ENCODE results near the gene UNC119B. TPM values are rescaled to one million over a fixed set of nuclear protein-coding genes. Genes with fewer than 3 reads are reported as not detected.

UNC119B gene
- total RNA-seq, 2 donors from 2014 or later = 52.8 to 60.7 TPM

DNA sequence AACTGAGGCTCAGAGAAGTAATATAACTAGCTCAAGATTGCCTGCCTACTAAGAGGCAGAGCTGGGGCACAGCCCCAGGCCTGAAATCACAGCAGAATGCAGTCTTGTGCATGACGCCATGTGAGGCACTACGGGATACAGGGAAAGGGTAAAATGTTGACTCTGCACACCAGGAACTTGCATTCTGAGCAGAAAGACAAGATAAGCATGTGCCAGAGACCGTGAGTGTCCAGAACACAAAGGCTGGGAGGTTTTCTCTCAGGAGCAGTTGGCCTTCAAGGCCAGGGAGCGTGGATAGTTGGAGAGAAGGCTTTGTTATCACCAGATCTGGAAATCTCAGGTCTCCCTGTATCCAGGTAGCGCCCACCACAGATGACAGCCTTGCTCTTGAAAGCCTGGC, 46.5 kb upstream of the UNC119B start:
- 90 to 91% methylated on average over 5 of the region's 5 CpGs for WGBS, 2 experiments (ENCODE audit: insufficient coverage in 1 of 2, insufficient read length in 1 of 2)

DNA sequence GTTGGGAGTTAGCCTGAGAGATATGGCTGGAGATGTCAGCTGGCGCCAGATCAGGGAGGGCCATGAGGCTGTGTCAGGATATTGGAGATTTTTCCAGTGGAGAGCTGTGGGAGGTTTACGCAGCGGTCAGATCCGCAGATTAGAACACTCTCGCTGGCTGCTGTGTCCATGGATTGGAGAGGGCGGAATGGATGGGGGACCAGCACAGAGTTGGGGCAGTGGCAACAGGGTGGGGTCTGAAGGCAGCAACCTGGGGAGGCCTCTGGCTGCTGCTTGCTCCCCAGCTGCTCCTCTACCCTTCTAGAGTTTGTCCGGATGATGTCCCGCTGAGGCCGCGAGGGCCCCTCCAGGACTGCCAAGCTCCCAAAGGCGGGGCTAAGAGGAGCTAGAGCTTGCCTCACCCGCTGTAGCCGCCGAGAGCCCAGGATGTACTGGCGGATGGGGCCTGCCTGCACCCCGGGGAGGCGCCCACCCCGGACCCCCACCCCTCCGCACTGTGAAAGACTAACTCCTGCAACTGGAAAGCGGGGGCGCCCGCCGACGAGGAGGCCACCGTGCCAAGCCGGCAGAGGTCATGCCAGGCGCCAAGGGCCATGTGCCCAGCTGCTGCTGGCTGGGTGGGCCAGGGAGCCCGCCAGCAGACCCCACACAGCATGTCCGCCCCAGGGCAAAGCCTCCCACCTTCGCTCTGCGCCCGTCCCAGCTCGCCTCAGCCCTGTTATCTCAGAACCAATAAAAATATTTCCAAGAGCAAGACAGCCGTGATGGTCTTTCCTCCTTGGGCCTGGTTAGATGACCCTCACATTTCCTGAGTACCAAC, 43.5 kb upstream of the UNC119B start:
- Mint-ChIP-seq H3K4me3 (no peak overlapping the region), H3K27ac (no peak overlapping the region), H3K36me3 (ENCODE audit: low read depth) (no peaks in the 10 kb centered on the region), H3K4me1 (peaks cover 5% of the 10 kb centered on the region), H3K27me3 (ENCODE audit: insufficient read depth) (no peaks in the 10 kb centered on the region), H3K9me3 (no peaks in the 10 kb centered on the region)
- Histone ChIP-seq H3K4me1 (ENCODE audit: control insufficient read depth, insufficient read depth, low read length) (no peaks in the 10 kb centered on the region), H3K36me3 (ENCODE audit: control insufficient read depth, insufficient read depth, low read length) (no peaks in the 10 kb centered on the region), H3K27me3 (ENCODE audit: control insufficient read depth, insufficient read depth, low read length, poor library complexity, severe bottlenecking) (no peaks in the 10 kb centered on the region), H3K9ac (ENCODE audit: extremely low read depth, low read length, poor library complexity, severe bottlenecking) (no peak overlapping the region), H3K27ac (ENCODE audit: low read depth, low read length) (no peak overlapping the region), H3K4me3 (ENCODE audit: low read length) (no peak overlapping the region), H3K9me3 (ENCODE audit: control insufficient read depth, low read length) (no peaks in the 10 kb centered on the region)
- DNase-seq = no peak
- 91 to 93% methylated on average over 18 to 34 of the region's 34 CpGs for WGBS, 2 experiments (ENCODE audit: insufficient coverage in 1 of 2, insufficient read length in 1 of 2)
- TF ChIP-seq, protein P1, sequence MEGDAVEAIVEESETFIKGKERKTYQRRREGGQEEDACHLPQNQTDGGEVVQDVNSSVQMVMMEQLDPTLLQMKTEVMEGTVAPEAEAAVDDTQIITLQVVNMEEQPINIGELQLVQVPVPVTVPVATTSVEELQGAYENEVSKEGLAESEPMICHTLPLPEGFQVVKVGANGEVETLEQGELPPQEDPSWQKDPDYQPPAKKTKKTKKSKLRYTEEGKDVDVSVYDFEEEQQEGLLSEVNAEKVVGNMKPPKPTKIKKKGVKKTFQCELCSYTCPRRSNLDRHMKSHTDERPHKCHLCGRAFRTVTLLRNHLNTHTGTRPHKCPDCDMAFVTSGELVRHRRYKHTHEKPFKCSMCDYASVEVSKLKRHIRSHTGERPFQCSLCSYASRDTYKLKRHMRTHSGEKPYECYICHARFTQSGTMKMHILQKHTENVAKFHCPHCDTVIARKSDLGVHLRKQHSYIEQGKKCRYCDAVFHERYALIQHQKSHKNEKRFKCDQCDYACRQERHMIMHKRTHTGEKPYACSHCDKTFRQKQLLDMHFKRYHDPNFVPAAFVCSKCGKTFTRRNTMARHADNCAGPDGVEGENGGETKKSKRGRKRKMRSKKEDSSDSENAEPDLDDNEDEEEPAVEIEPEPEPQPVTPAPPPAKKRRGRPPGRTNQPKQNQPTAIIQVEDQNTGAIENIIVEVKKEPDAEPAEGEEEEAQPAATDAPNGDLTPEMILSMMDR (conservative IDR thresholded peaks at IDR 0.05) = no peak

More for the DNA sequence above, 46.5 kb upstream of the UNC119B start:
- H3K4me3 ChIP-seq (ENCODE audit: low read length) = no peak overlapping the region
- no peaks in the 10 kb centered on the region for H3K36me3 ChIP-seq (ENCODE audit: control insufficient read depth, insufficient read depth, low read length)
- TF ChIP-seq, protein P1 (conservative IDR thresholded peaks at IDR 0.05) = no peak
- no peak overlapping the region for H3K27ac ChIP-seq (ENCODE audit: low read depth, low read length)
- no peak overlapping the region for H3K9ac ChIP-seq (ENCODE audit: extremely low read depth, low read length, poor library complexity, severe bottlenecking)
- no peaks in the 10 kb centered on the region for H3K27me3 Mint-ChIP-seq (ENCODE audit: insufficient read depth)
- H3K4me1 Mint-ChIP-seq = peaks cover 4% of the 10 kb centered on the region
- DNase-seq = no peak
- H3K27ac Mint-ChIP-seq = no peak overlapping the region
- no peaks in the 10 kb centered on the region for H3K4me1 ChIP-seq (ENCODE audit: control insufficient read depth, insufficient read depth, low read length)
- H3K27me3 ChIP-seq (ENCODE audit: control insufficient read depth, insufficient read depth, low read length, poor library complexity, severe bottlenecking) = no peaks in the 10 kb centered on the region
- no peaks in the 10 kb centered on the region for H3K9me3 ChIP-seq (ENCODE audit: control insufficient read depth, low read length)
- H3K9me3 Mint-ChIP-seq = no peaks in the 10 kb centered on the region
- H3K36me3 Mint-ChIP-seq (ENCODE audit: low read depth) = no peaks in the 10 kb centered on the region
- no peak overlapping the region for H3K4me3 Mint-ChIP-seq

DNA sequence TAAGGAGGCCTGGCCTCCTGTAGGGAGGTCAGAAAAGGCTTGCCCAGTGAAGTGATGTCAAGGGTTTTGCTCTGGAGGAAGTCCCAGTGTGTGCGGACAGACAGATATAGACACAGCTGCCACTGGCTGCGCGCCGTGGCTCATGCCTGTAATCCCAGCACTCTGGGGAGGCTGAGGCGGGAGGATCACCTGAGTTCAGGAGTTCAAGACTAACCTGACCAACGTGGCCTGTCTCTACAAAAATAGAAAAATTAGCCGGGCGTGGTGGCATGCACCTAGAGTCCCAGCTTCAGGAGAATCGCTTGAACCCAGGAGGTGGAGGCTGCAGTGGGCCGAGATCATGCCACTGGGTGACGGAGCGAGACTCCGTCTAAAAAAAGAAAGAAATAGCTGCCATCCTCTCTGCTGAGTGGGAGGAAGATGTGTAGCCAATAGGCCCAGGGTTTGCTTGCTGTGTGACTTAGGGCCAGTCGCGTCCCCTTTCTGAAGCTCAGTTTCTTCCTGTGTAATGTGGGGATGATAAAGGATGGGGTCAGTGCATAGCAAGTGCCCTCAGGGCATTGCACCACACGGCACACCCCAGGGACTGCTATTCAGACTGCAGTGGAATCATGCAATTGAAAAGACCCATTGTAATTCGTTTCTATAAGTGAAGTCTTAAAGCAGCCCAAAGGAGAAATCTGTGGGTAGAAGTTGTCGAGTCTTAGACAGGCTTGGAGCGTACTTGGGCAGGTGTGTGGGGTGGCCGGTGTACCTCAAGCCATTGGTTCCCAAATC, 42.0 kb upstream of the UNC119B start:
- Mint-ChIP-seq H3K27me3 (ENCODE audit: insufficient read depth) (no peaks in the 10 kb centered on the region), H3K36me3 (ENCODE audit: low read depth) (no peaks in the 10 kb centered on the region), H3K4me1 (peaks cover 5% of the 10 kb centered on the region), H3K9me3 (no peaks in the 10 kb centered on the region), H3K4me3 (no peak overlapping the region), H3K27ac (no peak overlapping the region)
- Histone ChIP-seq H3K36me3 (ENCODE audit: control insufficient read depth, insufficient read depth, low read length) (no peaks in the 10 kb centered on the region), H3K9ac (ENCODE audit: extremely low read depth, low read length, poor library complexity, severe bottlenecking) (no peak overlapping the region), H3K27ac (ENCODE audit: low read depth, low read length) (peak overlapping the region; percentile 60), H3K4me3 (ENCODE audit: low read length) (no peak overlapping the region), H3K27me3 (ENCODE audit: control insufficient read depth, insufficient read depth, low read length, poor library complexity, severe bottlenecking) (no peaks in the 10 kb centered on the region), H3K9me3 (ENCODE audit: control insufficient read depth, low read length) (no peaks in the 10 kb centered on the region), H3K4me1 (ENCODE audit: control insufficient read depth, insufficient read depth, low read length) (no peaks in the 10 kb centered on the region)
- no peak for DNase-seq
- TF ChIP-seq, protein P1 (conservative IDR thresholded peaks at IDR 0.05) = no peak
- 81 to 83% methylated on average over 16 to 20 of the region's 20 CpGs for WGBS, 2 experiments (ENCODE audit: insufficient coverage in 1 of 2, insufficient read length in 1 of 2)

Measured in endodermal cell (in vitro differentiated cells).